Measurements from ENCODE around the gene KCNG4. TPM values are rescaled to one million over a fixed set of nuclear protein-coding genes. Genes with fewer than 3 reads are reported as not detected.

Gene KCNG4
- total RNA-seq, 1 experiment from 2014 or later: not detected

- H3K4me2 ChIP-seq (ENCODE audit: low read length): no peak overlapping the region
- no peaks in the 10 kb centered on the region for H3K79me2 ChIP-seq (ENCODE audit: insufficient read depth, low read length)
- BruUV-seq (replicated peaks): no TSS peak
- RAD21 ChIA-PET (ENCODE audit: low non-redundant PET in 1 of 2, low total read pairs in 2 of 2, uncharacterized antibody in 2 of 2, unreplicated experiment in 2 of 2): no interaction called here
- POLR2A ChIA-PET: interaction anchor here (1.0 kb wide), 1 partner anchor 11 kb away, joined by 3 read pairs; no protein-coding TSS in a partner anchor
- no peaks in the 10 kb centered on the region for H3K36me3 ChIP-seq (ENCODE audit: control insufficient read depth in 1 of 2, insufficient read depth in 2 of 2, low read length in 2 of 2)
- intact Hi-C loops (cut with micrococcal nuclease): no loop called here
- H3K9me2 ChIP-seq (ENCODE audit: insufficient read depth): no peaks in the 10 kb centered on the region
- H3K27ac ChIP-seq (ENCODE audit: low read depth, low read length): no peak overlapping the region
- peaks cover 0 to 5% of the 10 kb centered on the region in 2 experiments; a peak in 2 of 4 replicates for H3K4me1 ChIP-seq (ENCODE audit: control insufficient read depth in 1 of 2, insufficient read depth in 2 of 2, low read length in 2 of 2)
- peaks cover 9% of the 10 kb centered on the region; the same call in 1 of the 2 replicates for H3K27me3 ChIP-seq (ENCODE audit: insufficient read depth, low read length)
- ATAC-seq: no peak
- no peaks in the 10 kb centered on the region for H4K20me1 ChIP-seq (ENCODE audit: insufficient read depth)
- no peak overlapping the region for H2AFZ ChIP-seq (ENCODE audit: low read depth, low read length, poor library complexity, severe bottlenecking)
- no peaks in the 10 kb centered on the region for H3K9me3 ChIP-seq (ENCODE audit: control insufficient read depth in 1 of 2, insufficient read depth in 1 of 2, low read depth in 1 of 2, low read length in 2 of 2)
- TF ChIP-seq REST (IDR thresholded peaks at IDR 0.05; ENCODE audit: low read depth): no peak
- TF ChIP-seq TCF7L2 (IDR thresholded peaks at IDR 0.05; ENCODE audit: borderline replicate concordance, extremely low read depth, insufficient read depth, insufficient read length): no peak
- TF ChIP-seq SP1 (IDR thresholded peaks at IDR 0.05; ENCODE audit: low read depth): no peak
- TF ChIP-seq, protein P1, sequence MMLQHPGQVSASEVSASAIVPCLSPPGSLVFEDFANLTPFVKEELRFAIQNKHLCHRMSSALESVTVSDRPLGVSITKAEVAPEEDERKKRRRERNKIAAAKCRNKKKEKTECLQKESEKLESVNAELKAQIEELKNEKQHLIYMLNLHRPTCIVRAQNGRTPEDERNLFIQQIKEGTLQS (IDR thresholded peaks at IDR 0.05): no peak
- no peak for TF ChIP-seq CBX3 (IDR thresholded peaks at IDR 0.05; ENCODE audit: low read depth)
- TF ChIP-seq, protein P2, sequence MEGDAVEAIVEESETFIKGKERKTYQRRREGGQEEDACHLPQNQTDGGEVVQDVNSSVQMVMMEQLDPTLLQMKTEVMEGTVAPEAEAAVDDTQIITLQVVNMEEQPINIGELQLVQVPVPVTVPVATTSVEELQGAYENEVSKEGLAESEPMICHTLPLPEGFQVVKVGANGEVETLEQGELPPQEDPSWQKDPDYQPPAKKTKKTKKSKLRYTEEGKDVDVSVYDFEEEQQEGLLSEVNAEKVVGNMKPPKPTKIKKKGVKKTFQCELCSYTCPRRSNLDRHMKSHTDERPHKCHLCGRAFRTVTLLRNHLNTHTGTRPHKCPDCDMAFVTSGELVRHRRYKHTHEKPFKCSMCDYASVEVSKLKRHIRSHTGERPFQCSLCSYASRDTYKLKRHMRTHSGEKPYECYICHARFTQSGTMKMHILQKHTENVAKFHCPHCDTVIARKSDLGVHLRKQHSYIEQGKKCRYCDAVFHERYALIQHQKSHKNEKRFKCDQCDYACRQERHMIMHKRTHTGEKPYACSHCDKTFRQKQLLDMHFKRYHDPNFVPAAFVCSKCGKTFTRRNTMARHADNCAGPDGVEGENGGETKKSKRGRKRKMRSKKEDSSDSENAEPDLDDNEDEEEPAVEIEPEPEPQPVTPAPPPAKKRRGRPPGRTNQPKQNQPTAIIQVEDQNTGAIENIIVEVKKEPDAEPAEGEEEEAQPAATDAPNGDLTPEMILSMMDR (IDR thresholded peaks at IDR 0.05 in 2 of 3, conservative IDR thresholded peaks at IDR 0.05 in 1 of 3; ENCODE audit: borderline replicate concordance in 1 of 3, insufficient read depth in 1 of 3, low read depth in 2 of 3, low read length in 2 of 3): no peak
- TF ChIP-seq SIN3A (IDR thresholded peaks at IDR 0.05; ENCODE audit: low read depth): no peak
- TF ChIP-seq POLR2AphosphoS5 (IDR thresholded peaks at IDR 0.05; ENCODE audit: low read depth, low read length): no peak
- TF ChIP-seq RAD21 (IDR thresholded peaks at IDR 0.05; ENCODE audit: low read depth): no peak
- no peak for TF ChIP-seq FOSL1 (IDR thresholded peaks at IDR 0.05; ENCODE audit: low read depth)
- no peak for TF ChIP-seq POLR2A (IDR thresholded peaks at IDR 0.05; ENCODE audit: borderline replicate concordance, extremely low read depth, insufficient read depth, insufficient read length)
- TF ChIP-seq SRF (IDR thresholded peaks at IDR 0.05; ENCODE audit: low read depth): no peak
- no peak for TF ChIP-seq ZNF274 (IDR thresholded peaks at IDR 0.05; ENCODE audit: low read depth, low read length)
- TF ChIP-seq ZBTB33 (IDR thresholded peaks at IDR 0.05; ENCODE audit: extremely low read depth, insufficient replicate concordance, low read length): no peak
- CTCF ChIA-PET: interaction anchor here (1.8 kb wide), 1 partner anchor 10 kb away, joined by 12 read pairs; no protein-coding TSS in a partner anchor
- DNase-seq (ENCODE audit: low read depth, low spot score): no peak
- H3K9ac ChIP-seq (ENCODE audit: low read length): no peak overlapping the region
- no peak overlapping the region for H3K4me3 ChIP-seq (replicated peaks in 1 of 2; ENCODE audit: low read depth in 1 of 2, low read length in 2 of 2)
These were observed 27.6 kb upstream of the KCNG4 start for GRCh38 chr16:84267380-84267779.

All from HCT116 (cell line).